Fibroblast of skin of right quadriceps (primary cell): ENCODE data around the gene XRCC3.

ENCODE experiments used
- DNase-seq: peaks from one replicate; pipeline ENCODE4 v3.0.0-alpha.2; 2013

The XRCC3 gene

DNA sequence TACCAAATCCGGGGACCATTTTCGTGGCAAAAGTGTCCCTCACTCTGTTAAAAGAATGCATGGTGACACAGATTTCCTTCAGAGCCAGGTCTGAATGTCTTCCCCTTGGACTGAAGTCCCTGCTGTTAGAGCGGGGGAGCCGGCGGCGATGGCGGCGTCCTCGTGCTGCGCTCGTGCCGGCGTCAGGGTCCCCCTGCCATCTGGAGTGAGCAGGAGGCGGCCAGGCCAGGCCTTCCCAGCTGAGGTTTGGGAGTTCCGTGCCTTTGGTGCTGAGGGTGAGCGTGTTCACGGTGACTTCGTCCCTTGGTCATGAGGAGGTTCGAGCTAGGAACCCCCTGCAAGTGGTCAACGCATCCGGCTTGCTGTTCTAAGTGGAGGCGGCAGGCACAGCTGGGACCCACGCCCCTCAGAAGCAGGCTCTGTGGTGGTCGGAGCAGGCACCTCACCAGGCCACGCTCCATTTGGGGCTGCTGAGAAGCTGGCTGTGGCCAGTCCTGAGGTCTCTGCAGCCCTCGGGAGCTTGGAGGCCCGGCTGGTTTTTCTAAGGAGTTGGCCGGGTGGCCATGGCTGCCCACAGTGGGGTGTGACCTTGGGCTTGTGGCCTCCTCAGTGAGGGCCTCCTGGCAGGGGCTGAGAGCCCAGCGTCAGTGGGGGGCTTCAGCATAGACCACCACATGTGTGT is 9.9 kb upstream of the XRCC3 start:
- DNase-seq = no peak

DNA sequence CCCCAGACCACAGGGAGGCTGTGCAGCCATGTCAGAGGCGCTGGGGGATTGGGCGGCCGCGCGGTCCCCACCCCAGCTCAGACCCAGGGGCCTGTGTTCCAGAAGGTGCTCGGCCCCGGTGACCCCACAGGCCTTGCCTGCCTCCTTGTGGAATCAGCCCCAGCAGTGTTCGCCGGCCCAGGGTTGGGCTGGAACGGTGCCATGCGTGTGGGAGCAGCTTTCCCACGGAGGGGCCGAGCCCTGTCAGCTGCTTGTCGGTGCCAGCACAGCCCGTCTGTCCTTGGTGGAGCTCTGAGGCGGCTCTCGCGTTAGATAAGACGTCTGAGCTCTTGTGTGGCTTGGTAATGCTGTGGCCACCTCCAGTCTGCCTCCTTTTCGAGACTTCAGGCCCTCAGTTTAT is 8.9 kb upstream of the XRCC3 start:
- no peak for DNase-seq

DNA sequence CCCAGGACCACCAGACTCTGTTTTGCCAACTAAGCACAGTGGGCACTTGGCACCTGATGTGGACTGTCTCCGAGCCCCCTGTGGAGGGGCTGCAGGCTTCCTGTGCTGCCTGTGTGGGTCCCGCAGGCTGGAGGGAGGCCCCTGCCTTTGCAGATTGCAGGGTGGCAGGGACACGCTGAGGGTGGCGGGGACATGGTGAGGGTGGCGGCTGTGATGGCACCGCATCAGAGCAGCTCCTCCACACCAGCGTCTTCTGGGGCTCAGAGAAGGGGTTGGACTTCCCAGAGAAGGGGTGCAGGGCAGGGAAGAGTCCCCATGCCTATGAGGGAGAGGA is 8.5 kb upstream of the XRCC3 start:
- no peak for DNase-seq

DNA sequence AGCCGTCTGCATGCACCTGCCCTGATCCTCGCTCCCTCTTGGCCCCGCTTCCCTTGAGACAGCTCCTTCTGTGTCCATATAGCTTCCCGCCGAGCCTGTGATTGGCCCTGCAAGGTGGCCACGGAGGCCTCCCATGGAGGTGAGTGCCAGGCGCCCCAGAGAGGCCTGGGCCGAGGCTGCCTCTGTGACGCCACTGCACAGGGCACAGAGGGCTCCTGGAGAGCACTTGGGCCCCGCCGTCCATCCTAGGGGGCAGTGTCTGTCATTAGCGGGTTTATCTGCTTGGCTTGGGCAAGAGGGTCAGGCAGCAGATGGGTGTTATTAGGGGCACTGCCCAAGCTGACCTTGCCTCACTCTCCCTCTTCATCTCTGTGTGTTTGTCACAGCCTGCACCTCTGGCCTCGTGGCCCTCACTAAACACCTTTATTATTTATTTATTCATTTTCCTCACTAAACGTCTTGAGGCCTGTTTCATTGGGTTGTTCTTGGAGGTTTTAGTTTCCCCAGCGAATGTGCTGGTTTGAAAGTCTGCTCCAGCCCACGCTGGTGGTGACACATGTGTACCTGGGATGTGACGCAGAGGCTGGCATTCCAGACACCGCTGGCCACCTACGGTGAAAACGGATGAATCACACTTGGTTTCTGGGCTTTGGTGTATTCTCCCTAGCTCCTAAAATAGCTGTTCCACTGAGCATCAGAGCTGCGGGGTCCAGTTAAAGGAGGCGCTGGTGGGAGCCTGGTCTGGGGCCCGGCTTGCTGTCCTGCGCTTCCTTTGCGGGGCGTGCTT is 6.3 kb upstream of the XRCC3 start:
- peak; percentile 32 for DNase-seq

DNA sequence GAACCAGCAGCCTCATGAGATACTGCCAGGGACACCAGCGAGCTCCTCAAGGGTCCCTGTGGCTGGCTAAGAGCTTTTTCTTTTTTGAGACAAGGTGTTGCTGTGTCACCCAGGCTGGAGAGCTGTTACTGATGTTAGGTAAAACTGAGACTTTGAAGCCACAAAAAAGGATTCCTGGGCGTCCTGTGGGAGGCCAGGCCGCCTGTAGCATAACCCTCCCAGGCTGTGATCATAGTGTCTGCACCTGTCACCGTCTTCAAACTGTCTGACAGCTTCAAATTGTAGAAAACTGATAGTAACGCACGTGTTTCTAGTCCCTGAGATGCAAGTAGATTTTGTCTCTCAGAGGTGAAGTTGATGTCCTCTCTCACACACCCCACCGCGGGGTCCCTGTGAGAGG is 4.5 kb upstream of the XRCC3 start:
- DNase-seq = no peak

DNA sequence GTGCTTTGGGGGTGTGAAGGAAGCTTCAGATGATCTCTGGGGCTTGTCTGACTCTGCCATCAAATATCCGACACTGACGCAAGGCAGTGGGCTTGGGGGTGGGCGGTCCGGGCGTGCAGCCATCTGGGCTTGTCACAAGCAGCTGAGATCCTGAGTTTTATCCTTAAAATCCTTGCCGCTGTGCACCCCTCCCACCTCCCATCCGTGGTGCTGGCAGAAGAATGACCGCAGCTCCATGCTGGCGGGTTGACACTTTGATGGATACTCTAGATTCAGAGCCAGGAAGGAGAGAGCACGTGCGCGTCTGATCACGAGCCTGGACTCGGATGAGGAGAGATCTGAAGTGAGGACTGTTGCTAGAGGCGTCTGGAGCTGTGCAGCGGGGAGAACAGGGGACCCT is 3.3 kb upstream of the XRCC3 start:
- peak; percentile 46 for DNase-seq

DNA sequence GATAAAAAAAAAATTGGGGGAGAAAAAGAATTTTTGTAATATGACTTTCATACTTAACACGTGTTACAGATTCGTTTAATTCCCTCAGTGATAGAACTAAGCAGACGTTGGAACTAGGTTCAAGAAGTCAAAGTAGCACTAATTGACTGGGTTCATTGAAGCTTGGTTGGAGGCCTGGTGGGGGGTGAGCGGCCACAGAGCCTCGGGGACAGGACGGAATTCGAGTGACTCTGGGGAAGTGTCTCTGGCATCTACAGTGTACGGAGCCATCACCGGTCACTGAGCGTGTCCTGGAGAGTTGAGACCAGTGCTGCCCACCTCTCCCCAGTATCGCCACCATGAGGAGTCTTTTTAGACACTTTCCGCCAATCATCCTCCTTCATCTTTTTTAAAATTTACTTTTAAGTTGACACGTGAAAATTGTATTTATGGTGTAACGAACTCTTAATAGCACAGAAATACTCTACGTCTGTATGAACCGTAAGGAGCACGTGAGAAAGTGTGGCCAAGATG is 1.7 kb upstream of the XRCC3 start:
- no peak for DNase-seq

DNA sequence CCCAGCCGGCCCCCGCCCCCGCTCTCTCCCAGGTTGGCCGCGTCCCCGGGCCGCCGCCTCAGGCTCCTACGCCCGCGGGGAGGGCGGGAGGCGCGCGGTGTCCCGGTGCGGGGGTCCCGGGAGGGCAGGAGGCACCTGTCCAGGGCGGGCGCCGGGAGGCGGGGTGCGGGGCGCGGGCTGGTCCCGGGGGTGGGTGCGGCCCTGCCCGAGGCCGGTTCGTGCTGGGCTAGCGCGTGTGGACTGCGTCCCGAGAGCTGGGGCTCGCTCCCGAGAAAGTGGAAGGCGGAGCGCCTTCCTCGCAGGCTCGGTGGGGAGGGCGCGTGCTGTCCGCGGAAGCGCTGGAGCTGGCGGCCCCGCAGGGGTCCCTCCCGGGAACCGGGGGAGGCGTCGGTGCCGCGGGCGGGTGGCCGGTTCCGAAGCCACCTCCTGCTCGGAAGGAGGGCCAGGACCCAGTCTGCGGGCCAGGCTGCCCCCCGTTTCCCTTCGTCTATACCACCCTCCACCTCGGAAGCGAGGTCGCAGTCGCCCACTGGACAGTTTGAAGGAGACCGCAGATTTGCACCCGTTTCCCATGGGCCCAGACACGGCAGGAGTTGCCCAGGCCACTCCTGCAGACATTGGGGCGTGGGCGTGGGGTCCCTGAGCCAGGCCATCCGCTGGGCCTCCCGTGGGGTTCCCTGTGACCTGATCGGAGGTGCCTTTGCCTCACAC is 995 bp upstream of the XRCC3 start:
- no peak for DNase-seq

DNA sequence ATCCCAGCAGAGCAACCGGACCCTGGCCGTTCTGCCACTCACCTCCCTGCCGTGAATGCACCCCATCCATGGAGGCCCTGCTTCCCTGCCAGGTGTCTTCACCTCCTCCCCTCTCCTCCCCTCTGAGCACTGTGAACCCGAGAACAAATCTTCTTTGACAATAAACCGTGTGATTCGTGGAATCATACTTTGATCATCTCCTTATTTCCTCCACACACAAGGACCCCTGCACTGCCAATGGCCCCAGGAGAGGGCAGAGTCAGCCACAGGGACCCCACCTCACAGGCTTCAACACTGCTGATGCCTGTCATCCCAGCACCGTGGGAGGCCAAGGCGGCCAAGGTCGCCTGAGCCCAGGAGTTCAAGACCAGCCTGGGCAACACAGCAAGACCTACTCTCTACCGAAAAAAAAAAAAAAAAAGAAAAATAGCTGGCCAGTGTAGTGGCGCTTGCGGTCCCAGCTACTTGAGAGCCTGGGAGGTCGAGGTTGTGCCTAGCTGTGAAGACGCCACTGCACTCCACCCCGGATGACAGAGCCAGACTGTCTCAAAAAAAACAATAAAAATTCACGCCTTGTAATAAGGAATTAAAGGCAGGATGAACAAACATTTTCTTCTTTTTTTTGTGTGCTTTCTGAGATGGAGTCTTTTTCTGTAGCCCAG is 1.1 kb downstream of the XRCC3 start:
- DNase-seq = no peak

DNA sequence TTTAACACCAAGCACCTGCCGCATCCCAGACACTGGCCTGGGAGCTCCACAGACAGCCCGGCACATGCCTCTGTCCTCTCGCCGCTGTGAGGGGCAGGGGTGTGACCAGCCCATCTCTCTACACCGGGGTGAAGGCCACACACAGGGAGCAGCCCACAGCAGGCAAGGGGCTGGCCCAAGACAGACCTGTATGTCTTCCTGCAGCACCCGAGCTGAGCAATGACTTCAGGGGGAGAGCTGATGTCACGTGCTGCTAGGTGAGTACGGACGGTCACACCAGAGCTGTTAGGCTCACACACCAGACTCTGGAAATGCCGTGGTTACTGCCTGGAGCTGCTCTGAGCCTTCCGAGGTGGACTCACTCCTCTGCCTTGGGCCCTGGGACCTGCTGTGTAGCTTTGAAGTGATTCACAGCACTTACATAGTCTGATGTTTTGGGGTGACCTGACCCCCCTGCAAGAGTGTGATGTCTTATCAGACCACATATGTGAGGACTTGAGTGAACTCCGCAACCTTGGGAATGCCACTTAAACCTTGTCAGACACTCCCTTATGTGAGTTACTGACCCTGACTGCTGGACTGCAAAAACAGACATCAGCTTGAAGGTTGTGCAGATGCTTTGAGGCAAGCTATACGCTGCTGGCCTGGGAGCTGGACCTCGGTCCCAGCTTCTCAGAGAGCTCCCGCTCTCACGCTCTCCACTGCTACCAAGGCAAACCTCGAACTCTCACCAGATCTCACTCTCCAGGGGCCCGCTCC is 1.8 kb downstream of the XRCC3 start:
- DNase-seq = no peak

DNA sequence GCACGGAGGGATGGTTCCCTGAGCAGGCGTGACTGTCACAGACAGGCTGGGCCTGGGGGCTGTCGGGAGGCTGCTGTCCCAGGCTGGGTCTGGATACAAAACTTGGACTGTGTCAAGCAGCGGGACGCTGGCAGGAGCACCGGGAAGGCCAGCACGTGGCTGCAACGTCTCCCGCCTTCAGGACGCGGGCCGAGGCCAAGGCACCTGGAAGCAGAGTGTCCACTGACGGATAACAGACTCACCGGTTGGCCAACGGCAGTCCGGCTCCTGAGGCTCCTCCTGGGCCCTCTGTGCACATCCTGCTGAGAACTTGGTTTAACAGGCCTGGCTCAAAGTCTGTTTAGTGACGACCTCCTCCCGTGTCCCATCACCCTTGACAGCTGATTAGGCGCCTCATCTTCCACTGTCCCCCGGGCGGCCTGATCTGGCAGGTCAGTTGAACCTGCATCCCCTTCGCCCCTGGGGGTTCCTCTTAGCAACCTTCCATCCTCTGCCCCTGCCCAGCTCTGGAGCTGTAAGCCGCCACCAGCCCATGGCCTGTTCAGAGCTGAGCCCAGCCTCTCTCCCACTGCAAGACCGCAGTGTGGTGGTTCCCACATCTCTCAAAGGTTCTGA is 2.5 kb downstream of the XRCC3 start:
- no peak for DNase-seq

DNA sequence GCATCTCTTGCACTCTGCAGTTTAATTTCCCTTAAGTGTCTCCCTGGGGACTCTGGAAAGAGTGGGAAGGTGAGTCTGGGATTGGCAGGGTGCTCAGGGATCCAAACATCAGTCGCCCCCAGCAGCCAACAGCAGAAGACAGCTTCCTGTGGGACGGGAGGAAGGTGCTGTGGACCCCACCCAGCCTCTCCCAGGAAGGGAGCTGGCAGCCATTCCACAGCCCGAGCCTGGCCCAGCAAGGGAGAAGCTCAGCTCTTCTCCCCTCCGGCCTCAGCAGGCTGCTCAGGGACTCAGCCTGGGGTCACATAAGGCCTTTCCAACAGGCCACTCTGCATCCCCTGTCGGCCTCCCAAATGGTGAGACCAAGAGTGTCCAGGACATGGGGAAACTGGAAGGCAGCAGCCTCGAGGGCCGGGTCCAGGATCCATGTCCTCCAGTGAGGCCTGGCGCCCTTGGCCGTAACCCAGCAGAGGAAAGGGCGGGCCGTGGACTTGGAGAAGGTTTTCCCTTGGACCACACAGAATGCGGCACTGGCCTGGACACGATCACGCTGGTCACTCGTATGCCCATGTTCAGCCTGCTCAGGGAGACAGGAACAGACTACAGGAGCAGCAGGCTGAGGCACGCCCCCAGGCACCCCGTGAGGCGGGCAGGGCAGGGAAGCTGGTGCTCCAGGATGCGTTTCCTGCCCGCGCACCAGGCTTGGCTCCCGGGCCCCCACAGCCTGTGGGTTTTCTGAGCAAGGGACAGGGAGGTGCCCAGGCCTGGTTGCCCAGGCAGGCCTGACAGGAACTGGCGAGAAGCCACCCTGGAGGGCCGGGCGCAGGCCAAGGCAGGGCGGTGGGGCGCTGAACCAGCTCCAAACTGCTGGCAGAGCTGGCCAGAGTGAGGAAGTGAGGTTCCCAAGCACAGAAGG is 3.5 kb downstream of the XRCC3 start:
- no peak for DNase-seq

DNA sequence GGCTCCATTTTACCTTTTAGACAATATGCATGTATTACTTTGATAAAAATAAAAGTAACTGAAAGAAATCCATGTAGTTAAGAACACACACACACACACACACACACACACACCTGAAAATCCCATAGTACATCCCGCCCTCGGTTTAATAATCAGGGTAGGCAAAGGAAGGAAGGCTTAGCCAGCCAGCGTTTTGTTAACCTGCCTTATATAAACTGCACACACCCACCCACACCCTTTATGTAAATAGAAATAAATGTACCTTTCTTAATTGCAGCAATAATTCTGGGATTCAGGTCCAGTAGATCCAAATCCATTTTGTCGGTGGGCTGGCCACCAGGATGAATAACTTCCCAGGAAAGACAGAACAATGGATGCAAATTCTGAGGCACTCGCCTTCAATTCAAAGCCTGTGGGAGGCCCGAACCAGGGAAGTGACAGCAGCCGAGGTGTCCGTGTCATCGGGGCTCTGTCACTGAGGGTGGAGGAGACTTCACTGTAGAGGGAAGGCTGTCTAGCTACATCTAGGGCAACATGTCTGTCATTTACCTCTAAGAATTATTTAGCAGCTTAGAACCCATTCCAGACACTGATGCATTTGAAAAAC is 4.4 kb downstream of the XRCC3 start:
- DNase-seq = no peak

DNA sequence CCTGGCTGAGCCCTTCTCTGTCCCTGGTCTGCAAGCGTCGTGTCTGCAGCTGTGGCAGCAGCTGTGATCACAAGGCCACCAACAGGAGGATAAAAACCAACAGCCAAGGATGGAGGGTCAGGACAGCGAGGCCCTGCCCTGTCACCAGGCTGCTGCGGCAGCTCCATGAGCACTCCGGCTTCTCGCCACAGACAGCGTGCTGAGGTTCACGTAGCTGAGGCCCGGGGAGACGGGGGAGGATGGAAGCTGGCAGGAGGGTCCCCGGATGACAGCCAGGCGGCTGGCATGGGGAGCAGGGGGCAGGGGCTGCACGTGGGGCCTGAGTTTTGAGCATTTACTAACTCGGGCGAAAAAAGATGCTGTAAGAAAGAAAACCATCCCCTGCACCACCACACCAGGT is 5.4 kb downstream of the XRCC3 start:
- DNase-seq = no peak

DNA sequence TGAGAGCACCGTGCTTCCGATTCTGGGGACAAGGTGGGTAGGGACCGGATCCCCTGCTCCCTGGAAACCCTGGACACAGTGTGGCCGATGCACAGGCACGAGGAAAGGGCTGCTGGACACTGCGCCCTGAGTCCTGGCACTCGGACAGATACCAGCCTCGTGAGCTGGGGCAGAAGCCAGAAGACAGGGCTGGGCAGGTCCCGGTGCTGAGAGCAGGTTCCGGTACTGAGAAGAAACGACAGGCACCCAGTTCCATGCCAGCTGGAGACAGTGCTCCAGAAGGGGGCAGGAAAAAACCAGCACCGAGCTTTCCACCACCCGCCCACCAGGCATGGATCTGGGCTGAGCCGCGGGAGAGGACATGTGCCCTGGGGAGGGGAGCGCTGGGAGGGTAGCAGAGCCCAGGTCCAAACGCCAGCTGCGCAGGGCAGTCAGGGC is 6.5 kb downstream of the XRCC3 start:
- no peak for DNase-seq

DNA sequence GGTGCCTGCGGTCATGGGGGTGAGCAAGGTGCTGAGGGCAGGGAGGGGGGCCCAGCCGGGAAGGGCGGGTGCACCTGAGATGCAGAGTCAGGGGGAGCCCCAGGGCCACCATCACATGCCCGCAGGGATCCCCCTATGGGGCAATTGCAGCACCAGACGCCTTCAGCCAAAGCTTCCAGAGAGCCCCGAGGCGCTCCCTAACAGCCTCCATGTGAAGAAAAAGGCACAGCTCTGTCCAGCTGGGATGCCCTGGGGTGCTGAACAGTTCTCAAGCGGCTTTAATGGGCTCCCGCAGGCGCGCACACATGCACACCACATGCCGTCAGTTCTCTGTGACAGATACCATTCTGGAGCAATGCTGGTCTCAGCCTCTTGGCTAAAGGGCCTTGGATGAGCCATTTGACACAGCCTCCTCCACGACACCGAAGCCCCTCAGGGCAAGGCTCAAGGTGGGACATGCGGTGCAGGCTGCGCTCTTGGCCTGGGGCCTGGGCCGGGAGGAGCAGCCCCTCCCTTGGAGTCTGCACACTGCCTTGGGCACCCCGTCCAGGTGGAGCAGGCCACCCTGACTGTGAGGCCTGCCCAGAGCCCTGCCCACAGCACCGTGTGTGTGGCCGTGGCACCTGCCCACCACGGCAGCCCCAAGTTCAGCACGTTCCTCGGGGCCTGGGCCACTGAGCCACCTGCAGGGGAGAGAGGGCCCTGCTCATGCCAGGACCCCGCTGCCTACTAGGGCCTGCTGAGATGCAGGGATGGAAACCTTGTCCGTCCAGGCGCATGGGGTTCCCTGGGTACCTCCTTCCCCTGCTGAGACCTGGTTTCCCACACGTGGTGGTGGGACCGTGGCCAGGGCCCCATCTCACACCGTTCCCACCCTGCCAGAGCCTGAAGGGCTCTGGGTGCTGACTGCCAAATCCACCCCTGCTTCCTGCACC is 7.7 kb downstream of the XRCC3 start:
- DNase-seq = no peak

DNA sequence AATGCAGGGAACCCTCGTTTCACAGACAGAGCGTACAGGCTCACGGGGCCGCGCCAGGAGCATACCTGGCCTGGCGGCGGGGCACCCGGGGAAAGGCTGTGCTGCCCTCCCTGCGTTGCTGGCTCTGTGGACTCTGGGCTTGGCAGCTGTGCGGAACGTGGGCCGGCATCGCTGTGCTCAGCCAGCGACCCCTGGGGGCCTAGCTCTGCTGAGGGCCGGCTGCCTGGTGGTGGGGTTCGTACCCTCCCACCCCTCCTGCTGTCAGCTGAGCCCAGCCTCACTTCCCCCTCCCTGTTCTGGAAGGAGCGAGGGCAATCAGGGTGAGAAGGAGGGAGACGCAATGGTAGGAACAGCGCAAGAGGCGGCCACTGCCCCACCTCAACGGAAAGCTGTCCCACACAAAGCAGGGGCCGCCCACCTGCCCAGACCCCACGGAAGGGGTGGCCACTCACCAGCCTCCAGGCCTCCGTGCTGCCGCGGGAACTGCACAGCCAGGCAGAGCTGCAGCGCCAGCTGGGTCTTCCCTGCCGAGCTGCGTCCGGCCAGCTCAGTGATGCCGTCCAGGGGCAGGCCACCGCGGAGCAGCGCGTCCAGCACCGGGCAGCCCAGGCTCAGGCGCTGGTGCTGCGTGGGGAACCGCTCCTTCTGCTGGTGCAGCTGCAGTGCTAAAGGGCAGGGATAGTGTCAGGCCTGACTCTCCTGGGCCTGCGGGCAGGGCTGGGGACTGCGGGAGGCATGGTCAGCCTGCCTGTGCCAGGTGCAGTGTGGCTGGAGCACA is 8.5 kb downstream of the XRCC3 start:
- no peak for DNase-seq

DNA sequence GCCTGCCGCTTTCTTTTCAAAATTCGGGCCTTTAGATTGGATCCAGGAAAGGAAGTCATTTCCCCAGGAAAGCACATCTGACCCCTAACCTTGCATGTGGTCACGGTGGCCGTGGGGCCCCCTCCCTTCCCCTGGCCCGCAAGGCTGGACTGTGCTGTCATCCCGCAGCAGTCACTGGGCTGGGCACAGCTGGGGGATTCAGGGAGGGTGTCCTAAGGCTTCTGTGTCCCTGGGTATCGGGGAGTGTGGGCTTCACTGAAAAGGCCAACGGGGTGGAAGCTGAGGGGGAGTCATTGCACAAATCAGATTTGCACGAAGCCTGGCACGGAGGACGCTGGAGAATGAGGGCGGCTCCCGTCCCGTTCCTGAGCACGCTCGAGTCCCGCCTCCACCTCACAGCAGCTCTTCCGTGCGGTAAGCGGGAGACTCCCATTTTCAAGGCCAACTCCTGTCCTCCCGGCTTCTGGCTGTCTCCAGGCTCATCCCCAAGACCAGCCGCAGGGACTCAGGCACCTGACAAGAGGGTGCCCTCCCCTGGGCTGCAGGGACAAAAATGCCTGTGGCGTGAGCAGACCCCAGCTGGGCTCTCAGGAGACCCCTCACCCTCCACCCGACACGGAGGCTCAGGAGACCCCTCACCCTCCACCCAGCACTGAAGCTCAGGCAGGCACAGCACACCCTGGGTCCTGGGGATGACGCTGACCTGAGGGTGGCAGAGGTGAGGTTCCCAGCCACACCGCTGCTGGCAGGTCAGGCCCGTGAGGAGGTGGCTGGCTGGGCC is 9.6 kb downstream of the XRCC3 start:
- DNase-seq = no peak
